OCI-M2 (cell line): ENCODE results near the gene BHLHA15.

Source experiments
- DNase-seq: peaks from one replicate; lab custom pipeline; 2025; ENCODE audit not compliant: unreplicated experiment; lab: John Stamatoyannopoulos, UW

Gene BHLHA15

GRCh38 chr7:98223351-98223897 lies 12.2 kb downstream of the BHLHA15 start:
- DNase-seq, result no peak

GRCh38 chr7:98223898-98224700 lies 12.9 kb downstream of the BHLHA15 start:
- no peak for DNase-seq

- DNase-seq, result no peak
These were observed 13.5 kb downstream of the BHLHA15 start for GRCh38 chr7:98224701-98225181.

GRCh38 chr7:98225913-98226614 lies 14.8 kb downstream of the BHLHA15 start:
- DNase-seq, result no peak

GRCh38 chr7:98227939-98228338 lies 16.7 kb downstream of the BHLHA15 start:
- DNase-seq, result no peak

GRCh38 chr7:98228801-98229200 lies 17.6 kb downstream of the BHLHA15 start:
- DNase-seq, result no peak

GRCh38 chr7:98229441-98229840 lies 18.2 kb downstream of the BHLHA15 start:
- DNase-seq, result no peak

- DNase-seq, result no peak
These were observed 18.9 kb downstream of the BHLHA15 start for GRCh38 chr7:98229991-98230745.

- no peak for DNase-seq
These were observed 19.7 kb downstream of the BHLHA15 start for GRCh38 chr7:98230746-98231471.

- no peak for DNase-seq
These were observed 20.4 kb downstream of the BHLHA15 start for GRCh38 chr7:98231493-98232262.

- DNase-seq, result no peak
These were observed 21.0 kb downstream of the BHLHA15 start for GRCh38 chr7:98232263-98232585.

GRCh38 chr7:98232799-98233198 lies 21.6 kb downstream of the BHLHA15 start:
- no peak for DNase-seq

GRCh38 chr7:98233219-98234070 lies 22.2 kb downstream of the BHLHA15 start:
- no peak for DNase-seq

GRCh38 chr7:98234429-98235147 lies 23.3 kb downstream of the BHLHA15 start:
- DNase-seq, result no peak

GRCh38 chr7:98235901-98236300 lies 24.7 kb downstream of the BHLHA15 start:
- no peak for DNase-seq

- DNase-seq, result no peak
These were observed 25.3 kb downstream of the BHLHA15 start for GRCh38 chr7:98236355-98237185.

- DNase-seq, result no peak
These were observed 26.8 kb downstream of the BHLHA15 start for GRCh38 chr7:98238076-98238475.

GRCh38 chr7:98238976-98239375 lies 27.7 kb downstream of the BHLHA15 start:
- DNase-seq, result no peak
